Endothelial cell of umbilical vein (primary cell): Measurements from ENCODE around the gene AP3M1.

Experiments
- JUN ChIP-seq: IDR thresholded peaks from 2 replicates; pipeline ENCODE4 v1.6.1; 2011; ENCODE audit warnings: borderline replicate concordance, low read depth; ENCODE audit not compliant: insufficient read length, insufficient read depth
- MYC ChIP-seq: IDR thresholded peaks from one replicate; pipeline ENCODE4 v1.6.1; 2011; ENCODE audit warnings: mild to moderate bottlenecking, low read depth, low read length
- POLR2A ChIP-seq: IDR thresholded peaks from 2 replicates; pipeline ENCODE4 v1.6.1; 2012; ENCODE audit warnings: low read depth, mild to moderate bottlenecking, control low read depth, low read length
- TF ChIP-seq, protein P1 (sequence below), 2 donors: IDR thresholded peaks; 1 replicate in 1 of 2; 2 replicates in 1 of 2; pipeline ENCODE4 v1.5.1; 2011; ENCODE audit warnings: low read length in 2 of 2, mild to moderate bottlenecking in 2 of 2, moderate library complexity in 2 of 2, control low read depth in 1 of 2, inconsistent platforms in 1 of 2, low read depth in 1 of 2; ENCODE audit not compliant: insufficient read depth in 1 of 2; ENCODE audit errors: extremely low read depth in 1 of 2

- TF ChIP-seq JUN: no peak
- TF ChIP-seq, protein P1, sequence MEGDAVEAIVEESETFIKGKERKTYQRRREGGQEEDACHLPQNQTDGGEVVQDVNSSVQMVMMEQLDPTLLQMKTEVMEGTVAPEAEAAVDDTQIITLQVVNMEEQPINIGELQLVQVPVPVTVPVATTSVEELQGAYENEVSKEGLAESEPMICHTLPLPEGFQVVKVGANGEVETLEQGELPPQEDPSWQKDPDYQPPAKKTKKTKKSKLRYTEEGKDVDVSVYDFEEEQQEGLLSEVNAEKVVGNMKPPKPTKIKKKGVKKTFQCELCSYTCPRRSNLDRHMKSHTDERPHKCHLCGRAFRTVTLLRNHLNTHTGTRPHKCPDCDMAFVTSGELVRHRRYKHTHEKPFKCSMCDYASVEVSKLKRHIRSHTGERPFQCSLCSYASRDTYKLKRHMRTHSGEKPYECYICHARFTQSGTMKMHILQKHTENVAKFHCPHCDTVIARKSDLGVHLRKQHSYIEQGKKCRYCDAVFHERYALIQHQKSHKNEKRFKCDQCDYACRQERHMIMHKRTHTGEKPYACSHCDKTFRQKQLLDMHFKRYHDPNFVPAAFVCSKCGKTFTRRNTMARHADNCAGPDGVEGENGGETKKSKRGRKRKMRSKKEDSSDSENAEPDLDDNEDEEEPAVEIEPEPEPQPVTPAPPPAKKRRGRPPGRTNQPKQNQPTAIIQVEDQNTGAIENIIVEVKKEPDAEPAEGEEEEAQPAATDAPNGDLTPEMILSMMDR (IDR thresholded peaks at IDR 0.05; ENCODE audit: extremely low read depth in 1 of 2, insufficient read depth in 1 of 2, low read depth in 1 of 2, low read length in 2 of 2): no peak
- no peak for TF ChIP-seq POLR2A
- TF ChIP-seq MYC: no peak
Measured at GRCh38 chr10:74190494-74190893, 39.9 kb upstream of the AP3M1 start.
